GM18858 (cell line): ENCODE measurements around the gene RUVBL1.
"Not testable (repeated sequence)": the region's sequence is repeated elsewhere in the genome, so short reads cannot be mapped to it uniquely, and the experiment has no call there.

Experiments used
- ATAC-seq: cut with Tn5 transposase; IDR thresholded peaks from one replicate; pipeline ENCODE4 v1.9.1; 2021; ENCODE audit not compliant: unreplicated experiment

Gene RUVBL1

GRCh38 chr3:128123538-128124368 lies at the start of gene RUVBL1:
RUVBL1 (minus strand) TSS chr3:128123812; CDS start chr3:128123724, 88 bp downstream.
- ATAC-seq = peak; percentile 90

GRCh38 chr3:128173200-128173599 lies 49.6 kb upstream of the RUVBL1 start:
- ATAC-seq = no peak

GRCh38 chr3:128170866-128171516 lies 47.4 kb upstream of the RUVBL1 start:
- ATAC-seq = no peak

GRCh38 chr3:128168836-128169235 lies 45.2 kb upstream of the RUVBL1 start:
- ATAC-seq = no peak

GRCh38 chr3:128167973-128168674 lies 44.5 kb upstream of the RUVBL1 start:
- no peak for ATAC-seq

GRCh38 chr3:128167646-128167972 lies 44.0 kb upstream of the RUVBL1 start:
- no peak for ATAC-seq

GRCh38 chr3:128166971-128167453 lies 43.4 kb upstream of the RUVBL1 start:
- ATAC-seq = no peak

- no peak for ATAC-seq
Observed at GRCh38 chr3:128163432-128163831, 39.8 kb upstream of the RUVBL1 start.

- no peak for ATAC-seq
Observed at GRCh38 chr3:128160661-128161060, 37.0 kb upstream of the RUVBL1 start.

GRCh38 chr3:128155616-128156360 lies 32.2 kb upstream of the RUVBL1 start:
- ATAC-seq = no peak

- ATAC-seq = not testable (repeated sequence)
Observed at GRCh38 chr3:128154354-128154753, 30.7 kb upstream of the RUVBL1 start.

GRCh38 chr3:128153156-128154041 lies 29.8 kb upstream of the RUVBL1 start, which contains the start of gene EEFSEC:
EEFSEC (plus strand) TSS chr3:128153481; CDS start chr3:128153508, 27 bp downstream.
- ATAC-seq = peak; percentile 48

GRCh38 chr3:128152419-128153155 lies 29.0 kb upstream of the RUVBL1 start:
- ATAC-seq = no peak

- no peak for ATAC-seq
Observed at GRCh38 chr3:128151758-128152274, 28.2 kb upstream of the RUVBL1 start.

GRCh38 chr3:128149650-128150049 lies 26.0 kb upstream of the RUVBL1 start:
- no peak for ATAC-seq

GRCh38 chr3:128146201-128146600 lies 22.6 kb upstream of the RUVBL1 start:
- ATAC-seq = no peak

- no peak for ATAC-seq
Observed at GRCh38 chr3:128145279-128145678, 21.7 kb upstream of the RUVBL1 start.

- no peak for ATAC-seq
Observed at GRCh38 chr3:128144512-128145187, 21.0 kb upstream of the RUVBL1 start.
